ENCODE data around the gene HRAS. TPM values are rescaled to one million over a fixed set of nuclear protein-coding genes. Genes with fewer than 3 reads are reported as not detected.
A peak's percentile ranks its signal among the peaks of the same experiment; 100 is the strongest.

HRAS gene
- total and polyA plus RNA-seq, 8 donors: 14.2 to 181 (median 70.8) TPM

GRCh38 chr11:559712-560304 is 24.4 kb upstream of the HRAS start:
- DNase-seq: peak; percentile 61 to 72
- peaks cover 0 to 16% (median 7%) of the 10 kb centered on the region in 4 donors for H3K36me3 ChIP-seq
- peak overlapping the region; percentile 86 to 95 (median 90) for H3K27ac ChIP-seq
- H3K4me3 ChIP-seq: peak overlapping the region; percentile 84 to 92 (median 90)
- 47 to 65% (median 52%) methylated on average over 18 of the region's 18 CpGs for WGBS, 5 donors
- H3K27me3 ChIP-seq: peaks cover 0 to 49% (median 26%) of the 10 kb centered on the region in 3 donors
- H3K9me3 ChIP-seq: no peaks in the 10 kb centered on the region
- H3K4me1 ChIP-seq: peaks cover 35 to 64% (median 58%) of the 10 kb centered on the region in 4 donors
- TF ChIP-seq CTCF (IDR thresholded peaks at IDR 0.05) (no peak), POLR2AphosphoS5 (IDR thresholded peaks at IDR 0.05) (peak in 1 of 3 donors; percentile 39)
- intact Hi-C loops (cut with DNase I; ENCODE audit: low total_unique reads): no loop called here

DNA sequence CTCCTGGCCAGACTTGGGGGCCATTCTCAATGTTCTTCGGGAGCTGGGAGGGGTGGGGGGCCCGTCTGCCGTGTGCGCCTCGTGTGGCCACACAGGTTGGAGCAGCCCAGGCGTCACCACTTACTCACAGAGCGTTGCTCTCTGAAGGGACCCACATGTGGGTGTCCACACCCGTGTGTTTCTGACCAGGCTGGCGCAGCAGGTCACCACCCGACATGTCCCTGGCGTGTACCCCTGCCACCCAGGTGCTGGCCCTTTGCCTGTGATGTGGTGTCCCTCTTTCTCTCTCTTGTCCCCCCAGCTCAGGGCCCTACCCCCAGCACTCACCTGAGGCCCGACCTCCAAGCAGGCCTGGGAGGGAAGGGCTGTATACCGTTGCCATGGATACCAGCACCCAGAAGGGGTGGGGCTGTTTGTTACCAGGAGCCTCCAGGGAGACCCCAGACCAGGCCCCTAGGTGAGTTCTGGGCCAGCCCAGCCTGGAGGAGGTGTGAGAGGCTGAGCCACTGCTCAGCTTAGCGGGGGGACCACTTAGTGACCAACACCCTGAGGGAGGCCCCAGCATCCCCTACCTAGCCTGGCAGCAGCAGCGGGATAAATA is 23.7 kb upstream of the HRAS start:
- WGBS, 5 donors: 80 to 100% (median 83%) methylated on average over 3 to 15 of the region's 15 CpGs
- TF ChIP-seq EP300 (IDR thresholded peaks at IDR 0.05): no peak
- no peak for TF ChIP-seq POLR2AphosphoS5 (IDR thresholded peaks at IDR 0.05)
- TF ChIP-seq POLR2A (IDR thresholded peaks at IDR 0.05): no peak
- TF ChIP-seq CTCF (IDR thresholded peaks at IDR 0.05): no peak
- H3K4me3 ChIP-seq: no peak overlapping the region
- peaks cover 0 to 14% (median 7%) of the 10 kb centered on the region in 4 donors for H3K36me3 ChIP-seq
- peak overlapping the region in 4 of 5 donors; percentile 9 to 95 (median 90) for H3K27ac ChIP-seq
- H3K27me3 ChIP-seq: peaks cover 0 to 56% (median 33%) of the 10 kb centered on the region in 3 donors
- intact Hi-C loops (cut with DNase I; ENCODE audit: low total_unique reads): no loop called here
- H3K9me3 ChIP-seq: no peaks in the 10 kb centered on the region
- peaks cover 42 to 69% (median 65%) of the 10 kb centered on the region in 4 donors for H3K4me1 ChIP-seq
- no peak for DNase-seq

DNA sequence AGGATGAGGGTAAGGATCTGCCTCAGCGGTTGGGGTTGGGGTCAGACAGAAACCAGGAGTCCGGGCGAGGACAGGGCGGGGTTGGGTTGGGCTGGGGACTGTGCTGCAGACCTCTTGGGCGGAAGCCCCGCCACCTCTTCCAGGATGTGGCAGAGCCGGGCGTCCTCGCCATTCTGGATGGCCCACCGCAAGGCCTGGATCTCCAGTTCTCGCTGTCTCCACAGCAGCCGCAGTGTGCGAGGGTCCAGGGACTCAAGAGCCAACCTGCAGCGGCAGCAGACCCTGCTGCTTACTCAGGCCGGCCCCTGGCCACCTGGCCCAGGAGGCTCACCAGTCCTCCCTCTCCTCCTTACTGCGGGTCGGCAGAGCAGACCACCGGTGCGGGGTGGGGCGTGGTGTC is 23.1 kb upstream of the HRAS start:
- H3K4me3 ChIP-seq: no peak overlapping the region
- no peak for DNase-seq
- H3K4me1 ChIP-seq: peaks cover 44 to 68% (median 62%) of the 10 kb centered on the region in 4 donors
- no peaks in the 10 kb centered on the region for H3K9me3 ChIP-seq
- H3K27ac ChIP-seq: no peak overlapping the region
- WGBS, 5 donors: 86 to 91% (median 88%) methylated on average over 11 to 20 of the region's 20 CpGs
- peaks cover 0 to 62% (median 39%) of the 10 kb centered on the region in 3 donors for H3K27me3 ChIP-seq
- intact Hi-C loops (cut with DNase I; ENCODE audit: low total_unique reads): no loop called here
- TF ChIP-seq EP300 (IDR thresholded peaks at IDR 0.05): no peak
- no peak for TF ChIP-seq CTCF (IDR thresholded peaks at IDR 0.05)
- no peak for TF ChIP-seq POLR2AphosphoS5 (IDR thresholded peaks at IDR 0.05)
- peaks cover 0 to 8% (median 4%) of the 10 kb centered on the region in 4 donors for H3K36me3 ChIP-seq

- Histone ChIP-seq H3K36me3 (no peaks in the 10 kb centered on the region), H3K4me1 (peaks cover 36 to 58% (median 52%) of the 10 kb centered on the region in 4 donors), H3K27me3 (peaks cover 0 to 72% (median 45%) of the 10 kb centered on the region in 3 donors), H3K4me3 (no peak overlapping the region), H3K9me3 (no peaks in the 10 kb centered on the region), H3K27ac (no peak overlapping the region)
- no peak for DNase-seq
- TF ChIP-seq CTCF (IDR thresholded peaks at IDR 0.05): no peak
- TF ChIP-seq EP300 (IDR thresholded peaks at IDR 0.05): no peak
- no peak for TF ChIP-seq POLR2A (IDR thresholded peaks at IDR 0.05)
- TF ChIP-seq POLR2AphosphoS5 (IDR thresholded peaks at IDR 0.05): no peak
- intact Hi-C loops (cut with DNase I; ENCODE audit: low total_unique reads): no loop called here
- WGBS, 5 donors: 83 to 93% (median 88%) methylated on average over 9 to 24 of the region's 24 CpGs
Measured at GRCh38 chr11:557328-558132, 22.2 kb upstream of the HRAS start.

Data from stomach (tissue), 9 donors.